Activated CD4-positive, alpha-beta T cell treated with anti-CD3 and anti-CD28 coated beads, Interleukin-2, amount 10 ng/mL, durations not matched to agents 24 days and 14 days (primary cell): Measurements from ENCODE around the gene CTDP1. TPM values are rescaled to one million over a fixed set of nuclear protein-coding genes. Genes with fewer than 3 reads are reported as not detected.
"Not testable (repeated sequence)": the region's sequence is repeated elsewhere in the genome, so short reads cannot be mapped to it uniquely, and the experiment has no call there.

Experiments used
- DNase-seq: peaks from one replicate; pipeline ENCODE4 v3.0.0; 2022
- H3K27ac Mint-ChIP-seq: one replicate; pipeline ENCODE4 v1.8.0; 2022; ENCODE audit warnings: mild to moderate bottlenecking, mixed read lengths
- H3K27me3 Mint-ChIP-seq: one replicate; pipeline ENCODE4 v1.8.0; 2022; ENCODE audit warnings: mixed read lengths
- H3K36me3 Mint-ChIP-seq: one replicate; pipeline ENCODE4 v1.8.0; 2022; ENCODE audit warnings: low read depth, mild to moderate bottlenecking, mixed read lengths
- H3K4me1 Mint-ChIP-seq: one replicate; pipeline ENCODE4 v1.8.0; 2021; ENCODE audit warnings: mixed read lengths
- H3K4me3 Mint-ChIP-seq: one replicate; pipeline ENCODE4 v1.8.0; 2022; ENCODE audit warnings: mild to moderate bottlenecking, moderate library complexity, mixed read lengths
- H3K9me3 Mint-ChIP-seq: one replicate; pipeline ENCODE4 v1.8.0; 2021; ENCODE audit warnings: mixed read lengths
- intact Hi-C: fragments of 100-400 bp; cut with micrococcal nuclease; formaldehyde crosslinking; loops from one replicate; pipeline ENCODE4 v1.15.1; 2023
- total RNA-seq: library from RNA; stranded (reverse); gene quantifications from 2 replicates; pipeline ENCODE4 v1.2.3, GENCODE V29; 2022

CTDP1 gene
- total RNA-seq, 1 donor from 2014 or later, result 45.5 TPM

- no peaks in the 10 kb centered on the region for H3K27me3 Mint-ChIP-seq
- intact Hi-C loops, result no loop called here
- DNase-seq, result no peak
- H3K27ac Mint-ChIP-seq, result no peak overlapping the region
- peaks cover 25% of the 10 kb centered on the region for H3K36me3 Mint-ChIP-seq
- H3K4me1 Mint-ChIP-seq, result peaks cover 12% of the 10 kb centered on the region
- no peak overlapping the region for H3K4me3 Mint-ChIP-seq
- H3K9me3 Mint-ChIP-seq, result no peaks in the 10 kb centered on the region
Measured at GRCh38 chr18:79693561-79694205, 14.1 kb downstream of the CTDP1 start.

GRCh38 chr18:79694206-79694894 lies 14.7 kb downstream of the CTDP1 start:
- H3K27ac Mint-ChIP-seq, H3K4me3 Mint-ChIP-seq, H3K9me3 Mint-ChIP-seq, intact Hi-C loops, H3K27me3 Mint-ChIP-seq, DNase-seq, H3K4me1 Mint-ChIP-seq: not testable (repeated sequence)
- H3K36me3 Mint-ChIP-seq, result peaks cover 30% of the 10 kb centered on the region

GRCh38 chr18:79694895-79695213 lies 15.3 kb downstream of the CTDP1 start:
- peaks cover 32% of the 10 kb centered on the region for H3K36me3 Mint-ChIP-seq
- no peaks in the 10 kb centered on the region for H3K9me3 Mint-ChIP-seq
- peaks cover 8% of the 10 kb centered on the region for H3K4me1 Mint-ChIP-seq
- no peaks in the 10 kb centered on the region for H3K27me3 Mint-ChIP-seq
- intact Hi-C loops, result no loop called here
- no peak overlapping the region for H3K27ac Mint-ChIP-seq
- no peak for DNase-seq
- no peak overlapping the region for H3K4me3 Mint-ChIP-seq

- H3K36me3 Mint-ChIP-seq, result peaks cover 36% of the 10 kb centered on the region
- H3K4me3 Mint-ChIP-seq, result no peak overlapping the region
- no peak overlapping the region for H3K27ac Mint-ChIP-seq
- H3K4me1 Mint-ChIP-seq, result peaks cover 8% of the 10 kb centered on the region
- intact Hi-C loops, result no loop called here
- no peak for DNase-seq
- H3K9me3 Mint-ChIP-seq, result no peaks in the 10 kb centered on the region
- no peaks in the 10 kb centered on the region for H3K27me3 Mint-ChIP-seq
Measured at GRCh38 chr18:79695269-79695668, 15.7 kb downstream of the CTDP1 start.

- Mint-ChIP-seq H3K9me3 (no peaks in the 10 kb centered on the region), H3K36me3 (peaks cover 44% of the 10 kb centered on the region), H3K27ac (no peak overlapping the region), H3K4me3 (no peak overlapping the region), H3K4me1 (peaks cover 6% of the 10 kb centered on the region), H3K27me3 (no peaks in the 10 kb centered on the region)
- no peak for DNase-seq
- intact Hi-C loops, result no loop called here
Measured at GRCh38 chr18:79695856-79696850, 16.6 kb downstream of the CTDP1 start.

- Mint-ChIP-seq H3K27me3 (no peaks in the 10 kb centered on the region), H3K36me3 (peaks cover 49% of the 10 kb centered on the region), H3K4me1 (peaks cover 4% of the 10 kb centered on the region), H3K9me3 (no peaks in the 10 kb centered on the region), H3K4me3 (no peak overlapping the region), H3K27ac (no peak overlapping the region)
- no peak for DNase-seq
- intact Hi-C loops, result no loop called here
Measured at GRCh38 chr18:79697178-79697577, 17.6 kb downstream of the CTDP1 start.

GRCh38 chr18:79697976-79698375 lies 18.4 kb downstream of the CTDP1 start:
- intact Hi-C loops, result no loop called here
- no peaks in the 10 kb centered on the region for H3K9me3 Mint-ChIP-seq
- no peak overlapping the region for H3K27ac Mint-ChIP-seq
- H3K27me3 Mint-ChIP-seq, result no peaks in the 10 kb centered on the region
- H3K4me3 Mint-ChIP-seq, result no peak overlapping the region
- H3K36me3 Mint-ChIP-seq, result peaks cover 49% of the 10 kb centered on the region
- no peaks in the 10 kb centered on the region for H3K4me1 Mint-ChIP-seq
- no peak for DNase-seq

GRCh38 chr18:79698668-79699335 lies 19.2 kb downstream of the CTDP1 start:
- Mint-ChIP-seq H3K4me3 (no peak overlapping the region), H3K27ac (no peak overlapping the region), H3K9me3 (no peaks in the 10 kb centered on the region), H3K4me1 (no peaks in the 10 kb centered on the region), H3K36me3 (peaks cover 53% of the 10 kb centered on the region), H3K27me3 (no peaks in the 10 kb centered on the region)
- DNase-seq, result no peak
- intact Hi-C loops, result no loop called here

GRCh38 chr18:79699653-79700052 lies 20.1 kb downstream of the CTDP1 start:
- Mint-ChIP-seq H3K9me3 (no peaks in the 10 kb centered on the region), H3K36me3 (peaks cover 55% of the 10 kb centered on the region), H3K27me3 (no peaks in the 10 kb centered on the region), H3K27ac (no peak overlapping the region), H3K4me3 (no peak overlapping the region), H3K4me1 (no peaks in the 10 kb centered on the region)
- intact Hi-C loops, result no loop called here
- no peak for DNase-seq

- intact Hi-C loops, result no loop called here
- Mint-ChIP-seq H3K9me3 (no peaks in the 10 kb centered on the region), H3K27ac (no peak overlapping the region), H3K36me3 (peaks cover 64% of the 10 kb centered on the region), H3K4me1 (peaks cover 2% of the 10 kb centered on the region), H3K27me3 (no peaks in the 10 kb centered on the region), H3K4me3 (no peak overlapping the region)
- DNase-seq, result no peak
Measured at GRCh38 chr18:79702906-79703305, 23.3 kb downstream of the CTDP1 start.

- Mint-ChIP-seq H3K27me3 (no peaks in the 10 kb centered on the region), H3K4me3 (no peak overlapping the region), H3K9me3 (no peaks in the 10 kb centered on the region), H3K36me3 (peaks cover 60% of the 10 kb centered on the region), H3K27ac (no peak overlapping the region), H3K4me1 (peaks cover 2% of the 10 kb centered on the region)
- DNase-seq, result no peak
- intact Hi-C loops, result no loop called here
Measured at GRCh38 chr18:79704631-79705030, 25.0 kb downstream of the CTDP1 start.

GRCh38 chr18:79705272-79705671 lies 25.7 kb downstream of the CTDP1 start:
- Mint-ChIP-seq H3K36me3 (peaks cover 59% of the 10 kb centered on the region), H3K4me3 (no peak overlapping the region), H3K4me1 (peaks cover 2% of the 10 kb centered on the region), H3K9me3 (no peaks in the 10 kb centered on the region), H3K27me3 (no peaks in the 10 kb centered on the region), H3K27ac (no peak overlapping the region)
- no peak for DNase-seq
- intact Hi-C loops, result no loop called here

GRCh38 chr18:79706006-79706405 lies 26.4 kb downstream of the CTDP1 start:
- Mint-ChIP-seq H3K9me3 (no peaks in the 10 kb centered on the region), H3K4me1 (peaks cover 2% of the 10 kb centered on the region), H3K27me3 (no peaks in the 10 kb centered on the region), H3K27ac (no peak overlapping the region), H3K36me3 (peaks cover 59% of the 10 kb centered on the region), H3K4me3 (no peak overlapping the region)
- no peak for DNase-seq
- intact Hi-C loops, result no loop called here
